GM23338 (cell line): ENCODE measurements around the gene WDR33. TPM values are rescaled to one million over a fixed set of nuclear protein-coding genes. Genes with fewer than 3 reads are reported as not detected.

Experiments used
- ATAC-seq: fragments of 200-7000 bp; cut with Tn5 transposase; 3 replicates; pipeline ENCODE4 v1.9.1; 2020
- DNase-seq: peaks from one replicate; pipeline ENCODE4 v3.0.0-alpha.2; 2015; ENCODE audit warnings: low spot score
- H2AFZ ChIP-seq: fragments of 200-600 bp; sonication (generic); 2 replicates; pipeline ENCODE4 v1.8.0; 2016; ENCODE audit warnings: antibody characterized with exemption, mild to moderate bottlenecking, moderate library complexity
- H3F3A ChIP-seq: fragments of 200-600 bp; sonication (generic); replicated peaks from 2 replicates; pipeline ENCODE4 v1.8.0; 2017; ENCODE audit warnings: antibody characterized with exemption, mixed run types, low read depth
- H3K27ac ChIP-seq: fragments of 200-600 bp; sonication (generic); 2 replicates; pipeline ENCODE4 v1.6.1; 2016; ENCODE audit warnings: low read depth
- H3K27me3 ChIP-seq: fragments of 200-600 bp; sonication (generic); 2 replicates; pipeline ENCODE4 v1.8.0; 2016; ENCODE audit warnings: mild to moderate bottlenecking, mixed run types, moderate library complexity; ENCODE audit not compliant: insufficient read depth
- H3K36me3 ChIP-seq: fragments of 200-600 bp; sonication (generic); 2 replicates; pipeline ENCODE4 v1.8.0; 2016; ENCODE audit warnings: mild to moderate bottlenecking; ENCODE audit not compliant: insufficient read depth
- H3K4me1 ChIP-seq: fragments of 200-600 bp; sonication (generic); 2 replicates; pipeline ENCODE4 v1.8.0; 2016; ENCODE audit warnings: mild to moderate bottlenecking, moderate library complexity; ENCODE audit not compliant: insufficient read depth
- H3K4me2 ChIP-seq: fragments of 200-600 bp; sonication (generic); 2 replicates; pipeline ENCODE4 v1.7.1; 2017; ENCODE audit warnings: mixed run types
- H3K4me3 ChIP-seq: fragments of 200-600 bp; sonication (generic); 2 replicates; pipeline ENCODE4 v1.6.1; 2016; ENCODE audit warnings: mixed run types
- H3K79me2 ChIP-seq: fragments of 200-600 bp; sonication (generic); replicated peaks from 2 replicates; pipeline ENCODE4 v1.8.0; 2017; ENCODE audit warnings: mild to moderate bottlenecking; ENCODE audit not compliant: insufficient read depth
- H3K9me2 ChIP-seq: fragments of 200-600 bp; sonication (generic); 2 replicates; pipeline ENCODE4 v1.8.0; 2017; ENCODE audit not compliant: insufficient read depth
- H4K20me1 ChIP-seq: fragments of 200-600 bp; sonication (generic); replicated peaks from 2 replicates; pipeline ENCODE4 v1.8.0; 2017; ENCODE audit warnings: mild to moderate bottlenecking; ENCODE audit not compliant: insufficient read depth
- H3K27ac Mint-ChIP-seq: 2 replicates; pipeline ENCODE4 v1.8.0; 2020; ENCODE audit warnings: inconsistent platforms, mild to moderate bottlenecking, moderate library complexity, mixed read lengths
- H3K27me3 Mint-ChIP-seq: 3 replicates; pipeline ENCODE4 v1.8.0; 2022; ENCODE audit warnings: low read depth, mild to moderate bottlenecking, moderate library complexity, mixed read lengths, inconsistent platforms; ENCODE audit not compliant: insufficient read depth, poor library complexity
- H3K36me3 Mint-ChIP-seq: 3 replicates; pipeline ENCODE4 v1.8.0; 2021; ENCODE audit warnings: low read depth, mild to moderate bottlenecking, inconsistent platforms, moderate library complexity, mixed read lengths
- H3K4me1 Mint-ChIP-seq: 3 replicates; pipeline ENCODE4 v1.8.0; 2020; ENCODE audit warnings: mild to moderate bottlenecking, inconsistent platforms, mixed read lengths
- H3K4me3 Mint-ChIP-seq: 3 replicates; pipeline ENCODE4 v1.8.0; 2021; ENCODE audit warnings: moderate library complexity, mild to moderate bottlenecking, inconsistent platforms, mixed read lengths
- H3K9me3 Mint-ChIP-seq: 3 replicates; pipeline ENCODE4 v1.8.0; 2020; ENCODE audit warnings: moderate library complexity, mild to moderate bottlenecking, inconsistent platforms, mixed read lengths
- CREB1 ChIP-seq: fragments of 250-450 bp; sonication (Bioruptor Pico); IDR thresholded peaks from 2 replicates; pipeline ENCODE4 v1.5.0; 2020; ENCODE audit warnings: low read depth, mild to moderate bottlenecking, moderate library complexity
- CTCF ChIP-seq, 2 experiments: fragments of 200-600 bp in 1 of 2; sonication (generic) in 1 of 2; conservative IDR thresholded peaks; 2 replicates each; pipeline versions ENCODE4 v1.5.1 to v1.6.1; 2016 to 2017; ENCODE audit warnings: antibody characterized with exemption in 2 of 2, low read depth in 2 of 2, mild to moderate bottlenecking in 2 of 2, moderate library complexity in 1 of 2
- NANOG ChIP-seq: IDR thresholded peaks from 2 replicates; pipeline ENCODE4 v1.6.1; 2016; ENCODE audit warnings: antibody characterized with exemption, borderline replicate concordance
- POLR2AphosphoS5 ChIP-seq: IDR thresholded peaks from 2 replicates; pipeline ENCODE4 v1.6.1; 2016; ENCODE audit warnings: antibody characterized with exemption, low read depth
- REST ChIP-seq: IDR thresholded peaks from one replicate; pipeline ENCODE4 v1.6.1; 2018; ENCODE audit warnings: antibody characterized with exemption; ENCODE audit not compliant: unreplicated experiment
- ZNF331 ChIP-seq: fragments of 250-450 bp; sonication (Bioruptor Pico); IDR thresholded peaks from 2 replicates; pipeline ENCODE4 v1.5.0; 2020; ENCODE audit warnings: low read depth, mild to moderate bottlenecking, moderate library complexity
- ZNF462 ChIP-seq: fragments of 250-450 bp; sonication (Bioruptor Pico); IDR thresholded peaks from 2 replicates; pipeline ENCODE4 v1.5.0; 2020; ENCODE audit warnings: mild to moderate bottlenecking, moderate library complexity
- polyA plus RNA-seq: library from polyadenylated mRNA; unstranded; fragments of >200 nt; fragmentation: Nextera tagmentation; extraction: Ambion mirVana; gene quantifications from 2 replicates; pipeline ENCODE4 v1.2.1, GENCODE V29; 2016
- total RNA-seq: library from RNA; depleted of rRNA; stranded (reverse); fragments of >200 nt; shearing (Covaris generic); gene quantifications from 2 replicates; pipeline ENCODE4 v1.2.3, GENCODE V29; 2014

WDR33 gene
- total and polyA plus RNA-seq, 2 experiments from 2014 or later = 37.2 to 54.7 TPM

- H3K9me2 ChIP-seq = no peaks in the 10 kb centered on the region
- Mint-ChIP-seq H3K4me3 (no peak overlapping the region), H3K36me3 (peaks cover 49% of the 10 kb centered on the region), H3K9me3 (no peaks in the 10 kb centered on the region), H3K27me3 (peaks cover under 1% of the 10 kb centered on the region), H3K4me1 (no peaks in the 10 kb centered on the region; the same call in 2 of the 3 replicates), H3K27ac (no peak overlapping the region)
- H3K4me2 ChIP-seq = no peak overlapping the region
- peaks cover 42% of the 10 kb centered on the region for H3K36me3 ChIP-seq
- peaks cover 7% of the 10 kb centered on the region; the same call in 1 of the 2 replicates for H4K20me1 ChIP-seq
- no peaks in the 10 kb centered on the region for H3K27me3 ChIP-seq
- H2AFZ ChIP-seq = no peak overlapping the region
- no peak for DNase-seq
- H3K4me1 ChIP-seq = peaks cover 5% of the 10 kb centered on the region; the same call in 1 of the 2 replicates
- H3K79me2 ChIP-seq = peaks cover 25% of the 10 kb centered on the region
- no peak for ATAC-seq
- no peak for TF ChIP-seq CREB1 (CRISPR knock-in tag)
- H3F3A ChIP-seq = 0 out of 2 replicates have a peak, but pooled peaks cover 7% of the 10 kb centered on the region
- H3K4me3 ChIP-seq = no peak overlapping the region
- no peak overlapping the region for H3K27ac ChIP-seq
These were observed 102.9 kb downstream of the WDR33 start for GRCh38 chr2:127707890-127708648.

- Histone ChIP-seq H3K27ac (no peak overlapping the region), H3K4me2 (no peak overlapping the region), H3K79me2 (peaks cover 33% of the 10 kb centered on the region), H3K4me3 (no peak overlapping the region), H4K20me1 (peaks cover 14% of the 10 kb centered on the region), H2AFZ (no peak overlapping the region), H3K4me1 (peaks cover 14% of the 10 kb centered on the region; the same call in 1 of the 2 replicates), H3K36me3 (peaks cover 37% of the 10 kb centered on the region), H3K27me3 (no peaks in the 10 kb centered on the region), H3F3A (0 out of 2 replicates have a peak, but pooled peaks cover 15% of the 10 kb centered on the region), H3K9me2 (no peaks in the 10 kb centered on the region)
- Mint-ChIP-seq H3K4me3 (no peak overlapping the region), H3K27ac (peak overlapping the region; percentile 37; the same call in 1 of the 2 replicates), H3K9me3 (no peaks in the 10 kb centered on the region), H3K36me3 (peaks cover 54% of the 10 kb centered on the region), H3K27me3 (peaks cover 5% of the 10 kb centered on the region), H3K4me1 (peaks cover 8% of the 10 kb centered on the region)
- no peak for ATAC-seq
- DNase-seq = no peak
- TF ChIP-seq REST = no peak
- no peak for TF ChIP-seq ZNF331 (CRISPR knock-in tag)
- no peak for TF ChIP-seq CTCF (conservative IDR thresholded peaks at IDR 0.05; ENCODE audit: low read depth in 2 of 2)
- no peak for TF ChIP-seq POLR2AphosphoS5
- no peak for TF ChIP-seq NANOG
- no peak for TF ChIP-seq ZNF462
These were observed 104.6 kb downstream of the WDR33 start for GRCh38 chr2:127706215-127706990.
